ENCODE measurements around the gene ZNF804B.

GRCh38 chr7:88919478-88920131 is 160.1 kb downstream of the ZNF804B start:
- TF ChIP-seq CTCF (IDR thresholded peaks at IDR 0.05) = no peak
- TF ChIP-seq EZH2 (IDR thresholded peaks at IDR 0.05) = no peak

Data from neural progenitor cell (in vitro differentiated cells).